ENCODE measurements around the gene TFB1M.
"Not testable (repeated sequence)": the region's sequence is repeated elsewhere in the genome, so short reads cannot be mapped to it uniquely, and the experiment has no call there.

DNA sequence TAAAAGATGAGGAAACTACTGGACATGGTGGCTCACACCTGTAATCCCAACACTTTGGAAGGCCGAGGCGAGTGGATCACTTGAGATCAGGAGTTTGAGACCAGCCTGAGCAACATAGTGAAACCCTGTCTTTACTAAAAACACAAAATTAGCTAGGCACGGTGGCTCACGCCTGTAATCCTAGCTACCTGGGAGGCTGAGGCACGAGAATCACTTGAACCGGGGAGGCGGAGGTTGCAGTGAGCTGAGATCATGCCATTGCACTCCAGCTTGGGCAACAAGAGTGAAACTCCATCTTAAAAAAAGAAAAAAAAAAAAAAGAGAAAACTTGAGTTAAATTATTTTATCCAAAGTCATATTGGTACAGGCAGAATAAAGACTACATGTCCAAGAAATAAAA is 1.3 kb downstream of the TFB1M start:
- TF ChIP-seq, protein P1, sequence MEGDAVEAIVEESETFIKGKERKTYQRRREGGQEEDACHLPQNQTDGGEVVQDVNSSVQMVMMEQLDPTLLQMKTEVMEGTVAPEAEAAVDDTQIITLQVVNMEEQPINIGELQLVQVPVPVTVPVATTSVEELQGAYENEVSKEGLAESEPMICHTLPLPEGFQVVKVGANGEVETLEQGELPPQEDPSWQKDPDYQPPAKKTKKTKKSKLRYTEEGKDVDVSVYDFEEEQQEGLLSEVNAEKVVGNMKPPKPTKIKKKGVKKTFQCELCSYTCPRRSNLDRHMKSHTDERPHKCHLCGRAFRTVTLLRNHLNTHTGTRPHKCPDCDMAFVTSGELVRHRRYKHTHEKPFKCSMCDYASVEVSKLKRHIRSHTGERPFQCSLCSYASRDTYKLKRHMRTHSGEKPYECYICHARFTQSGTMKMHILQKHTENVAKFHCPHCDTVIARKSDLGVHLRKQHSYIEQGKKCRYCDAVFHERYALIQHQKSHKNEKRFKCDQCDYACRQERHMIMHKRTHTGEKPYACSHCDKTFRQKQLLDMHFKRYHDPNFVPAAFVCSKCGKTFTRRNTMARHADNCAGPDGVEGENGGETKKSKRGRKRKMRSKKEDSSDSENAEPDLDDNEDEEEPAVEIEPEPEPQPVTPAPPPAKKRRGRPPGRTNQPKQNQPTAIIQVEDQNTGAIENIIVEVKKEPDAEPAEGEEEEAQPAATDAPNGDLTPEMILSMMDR (IDR thresholded peaks at IDR 0.05), result not testable (repeated sequence)
- TF ChIP-seq, protein P2, sequence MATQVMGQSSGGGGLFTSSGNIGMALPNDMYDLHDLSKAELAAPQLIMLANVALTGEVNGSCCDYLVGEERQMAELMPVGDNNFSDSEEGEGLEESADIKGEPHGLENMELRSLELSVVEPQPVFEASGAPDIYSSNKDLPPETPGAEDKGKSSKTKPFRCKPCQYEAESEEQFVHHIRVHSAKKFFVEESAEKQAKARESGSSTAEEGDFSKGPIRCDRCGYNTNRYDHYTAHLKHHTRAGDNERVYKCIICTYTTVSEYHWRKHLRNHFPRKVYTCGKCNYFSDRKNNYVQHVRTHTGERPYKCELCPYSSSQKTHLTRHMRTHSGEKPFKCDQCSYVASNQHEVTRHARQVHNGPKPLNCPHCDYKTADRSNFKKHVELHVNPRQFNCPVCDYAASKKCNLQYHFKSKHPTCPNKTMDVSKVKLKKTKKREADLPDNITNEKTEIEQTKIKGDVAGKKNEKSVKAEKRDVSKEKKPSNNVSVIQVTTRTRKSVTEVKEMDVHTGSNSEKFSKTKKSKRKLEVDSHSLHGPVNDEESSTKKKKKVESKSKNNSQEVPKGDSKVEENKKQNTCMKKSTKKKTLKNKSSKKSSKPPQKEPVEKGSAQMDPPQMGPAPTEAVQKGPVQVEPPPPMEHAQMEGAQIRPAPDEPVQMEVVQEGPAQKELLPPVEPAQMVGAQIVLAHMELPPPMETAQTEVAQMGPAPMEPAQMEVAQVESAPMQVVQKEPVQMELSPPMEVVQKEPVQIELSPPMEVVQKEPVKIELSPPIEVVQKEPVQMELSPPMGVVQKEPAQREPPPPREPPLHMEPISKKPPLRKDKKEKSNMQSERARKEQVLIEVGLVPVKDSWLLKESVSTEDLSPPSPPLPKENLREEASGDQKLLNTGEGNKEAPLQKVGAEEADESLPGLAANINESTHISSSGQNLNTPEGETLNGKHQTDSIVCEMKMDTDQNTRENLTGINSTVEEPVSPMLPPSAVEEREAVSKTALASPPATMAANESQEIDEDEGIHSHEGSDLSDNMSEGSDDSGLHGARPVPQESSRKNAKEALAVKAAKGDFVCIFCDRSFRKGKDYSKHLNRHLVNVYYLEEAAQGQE (IDR thresholded peaks at IDR 0.05), result not testable (repeated sequence)
- TF ChIP-seq RAD21 (conservative IDR thresholded peaks at IDR 0.05 in 1 of 2, IDR thresholded peaks at IDR 0.05 in 1 of 2); SREBF2 (IDR thresholded peaks at IDR 0.05); POLR2A (IDR thresholded peaks at IDR 0.05; ENCODE audit: low read length): not testable (repeated sequence)
- TF ChIP-seq, protein P3, sequence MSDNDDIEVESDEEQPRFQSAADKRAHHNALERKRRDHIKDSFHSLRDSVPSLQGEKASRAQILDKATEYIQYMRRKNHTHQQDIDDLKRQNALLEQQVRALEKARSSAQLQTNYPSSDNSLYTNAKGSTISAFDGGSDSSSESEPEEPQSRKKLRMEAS (IDR thresholded peaks at IDR 0.05), result not testable (repeated sequence)
- TF ChIP-seq, protein P4, sequence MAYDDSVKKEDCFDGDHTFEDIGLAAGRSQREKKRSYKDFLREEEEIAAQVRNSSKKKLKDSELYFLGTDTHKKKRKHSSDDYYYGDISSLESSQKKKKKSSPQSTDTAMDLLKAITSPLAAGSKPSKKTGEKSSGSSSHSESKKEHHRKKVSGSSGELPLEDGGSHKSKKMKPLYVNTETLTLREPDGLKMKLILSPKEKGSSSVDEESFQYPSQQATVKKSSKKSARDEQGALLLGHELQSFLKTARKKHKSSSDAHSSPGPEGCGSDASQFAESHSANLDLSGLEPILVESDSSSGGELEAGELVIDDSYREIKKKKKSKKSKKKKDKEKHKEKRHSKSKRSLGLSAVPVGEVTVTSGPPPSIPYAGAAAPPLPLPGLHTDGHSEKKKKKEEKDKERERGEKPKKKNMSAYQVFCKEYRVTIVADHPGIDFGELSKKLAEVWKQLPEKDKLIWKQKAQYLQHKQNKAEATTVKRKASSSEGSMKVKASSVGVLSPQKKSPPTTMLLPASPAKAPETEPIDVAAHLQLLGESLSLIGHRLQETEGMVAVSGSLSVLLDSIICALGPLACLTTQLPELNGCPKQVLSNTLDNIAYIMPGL (CRISPR knock-in tag; IDR thresholded peaks at IDR 0.05; ENCODE audit: borderline replicate concordance), result not testable (repeated sequence)

Measured in A549 (cell line).